Measurements from ENCODE around the gene ZC3H13. TPM values are rescaled to one million over a fixed set of nuclear protein-coding genes. Genes with fewer than 3 reads are reported as not detected.

Gene ZC3H13
- total and polyA plus RNA-seq, 2 of the 4 experiments (the other 2 are of a cell fraction) = 7.7 to 10.8 TPM

DNA sequence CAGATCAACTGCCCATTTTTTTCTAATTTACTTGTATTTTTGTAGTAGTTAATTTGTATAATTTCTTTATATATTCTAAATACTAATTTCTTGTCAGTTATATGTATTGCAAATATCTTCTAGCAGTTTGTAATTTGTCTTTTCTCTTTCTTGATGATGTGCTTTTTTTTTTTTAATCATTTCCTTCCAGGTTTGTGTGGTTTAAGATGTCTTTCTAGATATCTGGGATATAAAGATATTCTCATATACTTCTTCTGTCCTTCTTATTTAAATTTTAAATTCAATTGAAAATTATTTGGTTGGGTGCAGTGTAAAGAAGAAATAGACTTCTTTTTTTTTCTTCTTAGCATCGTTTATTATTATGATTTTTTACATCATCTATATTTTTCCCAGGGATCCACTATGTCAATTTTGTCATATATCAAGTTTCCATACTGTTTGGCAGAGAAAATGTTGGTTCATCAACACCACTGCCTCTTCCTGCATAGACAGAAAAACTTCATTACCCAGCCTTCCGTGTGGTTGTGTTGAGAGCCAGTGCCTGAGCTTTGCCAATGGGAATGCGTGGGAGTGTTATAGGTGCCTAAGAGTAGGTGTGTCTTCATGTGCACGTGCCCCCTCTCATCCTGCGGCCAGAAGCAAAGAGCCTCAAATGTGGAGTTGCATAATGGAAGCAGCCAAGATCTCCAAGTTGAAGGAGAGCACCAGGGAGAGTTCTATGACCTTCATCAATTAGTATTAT lies 36.4 kb upstream of the ZC3H13 start:
- dilution Hi-C loops (cut with HindIII; ENCODE audit: low sequenced_read_pairs, unreplicated experiment) (no loop called here), intact Hi-C loops (cut with micrococcal nuclease) (no loop called here), in situ Hi-C loops (cut with MboI; ENCODE audit: low sequenced_read_pairs) (no loop called here)
- no peak overlapping the region for H3K23ac ChIP-seq (ENCODE audit: low read depth, low read length)
- H2BK5ac ChIP-seq (ENCODE audit: low read depth, low read length, poor library complexity, severe bottlenecking) = no peak overlapping the region
- H3K9me1 ChIP-seq (ENCODE audit: insufficient read depth, low read length) = no peaks in the 10 kb centered on the region
- no peak for ATAC-seq (ENCODE audit: low read depth)
- no peak overlapping the region for H2AFZ ChIP-seq (replicated peaks; ENCODE audit: low read length, poor library complexity)
- no peak overlapping the region for H2BK120ac ChIP-seq (ENCODE audit: low read depth, low read length)
- H3K56ac ChIP-seq (ENCODE audit: extremely low read depth, insufficient read depth, low read length) = no peak overlapping the region
- no peak overlapping the region for H3K9ac ChIP-seq (ENCODE audit: low read depth, low read length)
- no peak overlapping the region for H3K4me3 ChIP-seq (ENCODE audit: insufficient read depth, low read depth, low read length)
- no peaks in the 10 kb centered on the region for H3K79me1 ChIP-seq (ENCODE audit: low read depth in 1 of 2, low read length in 2 of 2)
- H3K14ac ChIP-seq (replicated peaks; ENCODE audit: low read depth, low read length) = no peak overlapping the region
- no peak for TF ChIP-seq MAFK (IDR thresholded peaks at IDR 0.05; ENCODE audit: low read depth, low read length)
- TF ChIP-seq CEBPB (IDR thresholded peaks at IDR 0.05; ENCODE audit: low read depth, low read length) = no peak
- TF ChIP-seq RAD21 (IDR thresholded peaks at IDR 0.05; ENCODE audit: low read length) = no peak
- no peak for TF ChIP-seq CHD1 (IDR thresholded peaks at IDR 0.05; ENCODE audit: low read depth, low read length)
- no peak for TF ChIP-seq RFX5 (IDR thresholded peaks at IDR 0.05; ENCODE audit: low read depth, low read length)
- TF ChIP-seq NFE2L2 (IDR thresholded peaks at IDR 0.05; ENCODE audit: low read depth, low read length) = no peak
- TF ChIP-seq, protein P1, sequence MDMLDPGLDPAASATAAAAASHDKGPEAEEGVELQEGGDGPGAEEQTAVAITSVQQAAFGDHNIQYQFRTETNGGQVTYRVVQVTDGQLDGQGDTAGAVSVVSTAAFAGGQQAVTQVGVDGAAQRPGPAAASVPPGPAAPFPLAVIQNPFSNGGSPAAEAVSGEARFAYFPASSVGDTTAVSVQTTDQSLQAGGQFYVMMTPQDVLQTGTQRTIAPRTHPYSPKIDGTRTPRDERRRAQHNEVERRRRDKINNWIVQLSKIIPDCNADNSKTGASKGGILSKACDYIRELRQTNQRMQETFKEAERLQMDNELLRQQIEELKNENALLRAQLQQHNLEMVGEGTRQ (IDR thresholded peaks at IDR 0.05; ENCODE audit: low read depth, low read length) = no peak
- no peak for TF ChIP-seq SMC3 (IDR thresholded peaks at IDR 0.05; ENCODE audit: low read depth, low read length)
- no peak for TF ChIP-seq FOS (IDR thresholded peaks at IDR 0.05; ENCODE audit: low read depth, low read length)
- TF ChIP-seq RCOR1 (IDR thresholded peaks at IDR 0.05; ENCODE audit: insufficient replicate concordance, low read length) = no peak
- TF ChIP-seq, protein P2, sequence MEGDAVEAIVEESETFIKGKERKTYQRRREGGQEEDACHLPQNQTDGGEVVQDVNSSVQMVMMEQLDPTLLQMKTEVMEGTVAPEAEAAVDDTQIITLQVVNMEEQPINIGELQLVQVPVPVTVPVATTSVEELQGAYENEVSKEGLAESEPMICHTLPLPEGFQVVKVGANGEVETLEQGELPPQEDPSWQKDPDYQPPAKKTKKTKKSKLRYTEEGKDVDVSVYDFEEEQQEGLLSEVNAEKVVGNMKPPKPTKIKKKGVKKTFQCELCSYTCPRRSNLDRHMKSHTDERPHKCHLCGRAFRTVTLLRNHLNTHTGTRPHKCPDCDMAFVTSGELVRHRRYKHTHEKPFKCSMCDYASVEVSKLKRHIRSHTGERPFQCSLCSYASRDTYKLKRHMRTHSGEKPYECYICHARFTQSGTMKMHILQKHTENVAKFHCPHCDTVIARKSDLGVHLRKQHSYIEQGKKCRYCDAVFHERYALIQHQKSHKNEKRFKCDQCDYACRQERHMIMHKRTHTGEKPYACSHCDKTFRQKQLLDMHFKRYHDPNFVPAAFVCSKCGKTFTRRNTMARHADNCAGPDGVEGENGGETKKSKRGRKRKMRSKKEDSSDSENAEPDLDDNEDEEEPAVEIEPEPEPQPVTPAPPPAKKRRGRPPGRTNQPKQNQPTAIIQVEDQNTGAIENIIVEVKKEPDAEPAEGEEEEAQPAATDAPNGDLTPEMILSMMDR (conservative IDR thresholded peaks at IDR 0.05; ENCODE audit: low read depth, low read length) = no peak
- TF ChIP-seq, protein P3, sequence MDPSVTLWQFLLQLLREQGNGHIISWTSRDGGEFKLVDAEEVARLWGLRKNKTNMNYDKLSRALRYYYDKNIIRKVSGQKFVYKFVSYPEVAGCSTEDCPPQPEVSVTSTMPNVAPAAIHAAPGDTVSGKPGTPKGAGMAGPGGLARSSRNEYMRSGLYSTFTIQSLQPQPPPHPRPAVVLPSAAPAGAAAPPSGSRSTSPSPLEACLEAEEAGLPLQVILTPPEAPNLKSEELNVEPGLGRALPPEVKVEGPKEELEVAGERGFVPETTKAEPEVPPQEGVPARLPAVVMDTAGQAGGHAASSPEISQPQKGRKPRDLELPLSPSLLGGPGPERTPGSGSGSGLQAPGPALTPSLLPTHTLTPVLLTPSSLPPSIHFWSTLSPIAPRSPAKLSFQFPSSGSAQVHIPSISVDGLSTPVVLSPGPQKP (IDR thresholded peaks at IDR 0.05; ENCODE audit: borderline replicate concordance, low read depth, low read length) = no peak
- TF ChIP-seq MAZ (IDR thresholded peaks at IDR 0.05; ENCODE audit: borderline replicate concordance, low read depth, low read length) = no peak
- no peak for TF ChIP-seq MXI1 (IDR thresholded peaks at IDR 0.05; ENCODE audit: borderline replicate concordance, low read depth, low read length)
- no peak for TF ChIP-seq POLR2A (IDR thresholded peaks at IDR 0.05; ENCODE audit: low read depth, low read length)
- no peak for TF ChIP-seq BHLHE40 (IDR thresholded peaks at IDR 0.05; ENCODE audit: low read depth, low read length)
- no peak overlapping the region for H2BK20ac ChIP-seq (ENCODE audit: low read depth, low read length)
- WGBS, 2 experiments (ENCODE audit: extremely low coverage in 2 of 2, insufficient read length in 1 of 2) = no CpG with 5 or more reads among the region's 5 CpGs
- no peak overlapping the region for H4K8ac ChIP-seq (ENCODE audit: low read depth in 2 of 2, low read length in 2 of 2)
- no peak overlapping the region for H3K4me2 ChIP-seq (ENCODE audit: low read depth, low read length)
- H4K20me1 ChIP-seq (ENCODE audit: insufficient read depth, low read length) = no peaks in the 10 kb centered on the region
- H3K27ac ChIP-seq (ENCODE audit: insufficient read depth, low read length) = no peak overlapping the region
- H4K5ac ChIP-seq (ENCODE audit: low read depth, low read length) = no peak overlapping the region
- H2AK5ac ChIP-seq (ENCODE audit: low read depth, low read length) = no peak overlapping the region
- ChIA-PET CTCF (no interaction called here), POLR2A (ENCODE audit: unreplicated experiment) (no interaction called here)
- DNase-seq = no peak
- H3K27me3 ChIP-seq (ENCODE audit: control insufficient read depth, insufficient read depth, low read length) = peaks cover 2% of the 10 kb centered on the region; the same call in 1 of the 2 replicates
- H3K4ac ChIP-seq (ENCODE audit: low read depth, low read length) = no peak overlapping the region
- H3K18ac ChIP-seq (ENCODE audit: low read depth, low read length) = no peak overlapping the region
- no peak overlapping the region for H2BK15ac ChIP-seq (ENCODE audit: low read depth, low read length)
- no TSS peak for BruUV-seq (replicated peaks)
- no peaks in the 10 kb centered on the region for H3K9me3 ChIP-seq (ENCODE audit: control insufficient read depth, insufficient read depth, low read length)
- H3K4me1 ChIP-seq (ENCODE audit: control insufficient read depth, insufficient read depth, low read length) = no peaks in the 10 kb centered on the region
- no peaks in the 10 kb centered on the region for H3K36me3 ChIP-seq (ENCODE audit: control insufficient read depth, insufficient read depth, low read length)
- H4K91ac ChIP-seq (ENCODE audit: insufficient read depth, low read depth, low read length) = no peak overlapping the region
- no peak overlapping the region for H2AK9ac ChIP-seq (replicated peaks; ENCODE audit: low read depth, low read length, poor library complexity)

Data from IMR-90 (cell line).